HG03571 (cell line): ENCODE measurements around the gene SLC24A4.

Experiments
- ATAC-seq: cut with Tn5 transposase; IDR thresholded peaks from one replicate; pipeline ENCODE4 v1.9.1; 2021; ENCODE audit not compliant: unreplicated experiment

SLC24A4 gene

GRCh38 chr14:92436115-92436776 is 113.3 kb downstream of the SLC24A4 start:
- no peak for ATAC-seq

- no peak for ATAC-seq
These were observed 114.3 kb downstream of the SLC24A4 start for GRCh38 chr14:92437309-92437708.

GRCh38 chr14:92437729-92438285 is 114.8 kb downstream of the SLC24A4 start:
- no peak for ATAC-seq

GRCh38 chr14:92439537-92440344 is 116.8 kb downstream of the SLC24A4 start:
- no peak for ATAC-seq

GRCh38 chr14:92440345-92441003 is 117.5 kb downstream of the SLC24A4 start:
- no peak for ATAC-seq

GRCh38 chr14:92441751-92442504 is 119.0 kb downstream of the SLC24A4 start:
- no peak for ATAC-seq

- ATAC-seq = no peak
These were observed 120.2 kb downstream of the SLC24A4 start for GRCh38 chr14:92443167-92443566.

- ATAC-seq = no peak
These were observed 120.8 kb downstream of the SLC24A4 start for GRCh38 chr14:92443741-92444140.

- no peak for ATAC-seq
These were observed 123.8 kb downstream of the SLC24A4 start for GRCh38 chr14:92446771-92447170.

- no peak for ATAC-seq
These were observed 124.6 kb downstream of the SLC24A4 start for GRCh38 chr14:92447416-92448197.

GRCh38 chr14:92448786-92449185 is 125.8 kb downstream of the SLC24A4 start:
- no peak for ATAC-seq

- no peak for ATAC-seq
These were observed 126.6 kb downstream of the SLC24A4 start for GRCh38 chr14:92449404-92450181.

GRCh38 chr14:92450351-92451070 is 127.5 kb downstream of the SLC24A4 start:
- ATAC-seq = no peak

- no peak for ATAC-seq
These were observed 128.3 kb downstream of the SLC24A4 start for GRCh38 chr14:92451245-92451644.

GRCh38 chr14:92451755-92452154 is 128.8 kb downstream of the SLC24A4 start:
- ATAC-seq = no peak

- no peak for ATAC-seq
These were observed 129.5 kb downstream of the SLC24A4 start for GRCh38 chr14:92452471-92452870.

GRCh38 chr14:92453691-92454090 is 130.7 kb downstream of the SLC24A4 start:
- ATAC-seq = no peak

GRCh38 chr14:92455231-92455630 is 132.3 kb downstream of the SLC24A4 start:
- no peak for ATAC-seq
